IMR-90 (cell line): Measurements from ENCODE around the gene GPRIN2. TPM values are rescaled to one million over a fixed set of nuclear protein-coding genes. Genes with fewer than 3 reads are reported as not detected.

Source experiments
- ATAC-seq: fragments of 200-7000 bp; cut with Tn5 transposase; 2 replicates; pipeline ENCODE4 v1.9.1; 2020; ENCODE audit warnings: low read depth, mild to moderate bottlenecking, moderate library complexity
- BruUV-seq: library from RNA; stranded (reverse); fragments of 400-500 nt; replicated peaks from 2 replicates; lab custom pipeline; 2021; lab: Mats Ljungman, UMichigan
- CTCF ChIA-PET: fragments of 300-600 bp; formaldehyde crosslinking; extraction: SDS; loops from one replicate; lab custom pipeline; 2021; ENCODE audit warnings: antibody characterized with exemption; lab: Yijun Ruan, JAX
- POLR2A ChIA-PET: fragments of 300-600 bp; sonication (Branson Sonifier 250); formaldehyde crosslinking; loops from one replicate; lab custom pipeline; 2022; ENCODE audit warnings: antibody characterized with exemption; ENCODE audit not compliant: unreplicated experiment; lab: Charles Lee
- DNase-seq: peaks from one replicate; pipeline ENCODE4 v3.0.0; 2013
- H2AFZ ChIP-seq: replicated peaks from 2 replicates; pipeline ENCODE3; 2013; ENCODE audit warnings: low read length, mild to moderate bottlenecking; ENCODE audit not compliant: poor library complexity
- H2AK5ac ChIP-seq: 2 replicates; pipeline ENCODE4 v1.6.1; 2013; ENCODE audit warnings: low read depth, low read length, inconsistent platforms
- H2AK9ac ChIP-seq: replicated peaks from 2 replicates; pipeline ENCODE3; 2013; ENCODE audit warnings: mild to moderate bottlenecking, low read depth, low read length, moderate library complexity; ENCODE audit not compliant: poor library complexity
- H2BK120ac ChIP-seq: 2 replicates; pipeline ENCODE4 v1.6.1; 2013; ENCODE audit warnings: low read depth, low read length, inconsistent platforms
- H2BK15ac ChIP-seq: 3 replicates; pipeline ENCODE4 v1.6.1; 2013; ENCODE audit warnings: low read depth, low read length, inconsistent platforms
- H2BK20ac ChIP-seq: 2 replicates; pipeline ENCODE4 v1.6.1; 2013; ENCODE audit warnings: low read depth, mild to moderate bottlenecking, inconsistent platforms, low read length, moderate library complexity
- H2BK5ac ChIP-seq: 2 replicates; pipeline ENCODE4 v1.6.1; 2013; ENCODE audit warnings: mild to moderate bottlenecking, low read depth, low read length, inconsistent platforms; ENCODE audit not compliant: poor library complexity, severe bottlenecking
- H3K14ac ChIP-seq: replicated peaks from 2 replicates; pipeline ENCODE4 v1.6.1; 2013; ENCODE audit warnings: low read depth, low read length, inconsistent platforms
- H3K18ac ChIP-seq: 2 replicates; pipeline ENCODE4 v1.6.1; 2013; ENCODE audit warnings: low read depth, low read length, control low read depth
- H3K23ac ChIP-seq: 2 replicates; pipeline ENCODE4 v1.6.1; 2013; ENCODE audit warnings: low read depth, low read length, inconsistent platforms
- H3K27ac ChIP-seq: 2 replicates; pipeline ENCODE4 v1.5.1; 2013; ENCODE audit warnings: mild to moderate bottlenecking, control low read depth, low read length; ENCODE audit not compliant: insufficient read depth
- H3K27me3 ChIP-seq: 2 replicates; pipeline ENCODE4 v1.6.1; 2013; ENCODE audit warnings: low read length; ENCODE audit not compliant: control insufficient read depth, insufficient read depth
- H3K36me3 ChIP-seq: 2 replicates; pipeline ENCODE4 v1.6.1; 2013; ENCODE audit warnings: low read length, mixed read lengths; ENCODE audit not compliant: control insufficient read depth, insufficient read depth
- H3K4ac ChIP-seq: 2 replicates; pipeline ENCODE4 v1.6.1; 2013; ENCODE audit warnings: low read depth, low read length, inconsistent platforms
- H3K4me1 ChIP-seq: 2 replicates; pipeline ENCODE4 v1.6.1; 2013; ENCODE audit warnings: low read length, mixed read lengths; ENCODE audit not compliant: control insufficient read depth, insufficient read depth
- H3K4me2 ChIP-seq: 2 replicates; pipeline ENCODE4 v1.6.1; 2013; ENCODE audit warnings: low read depth, mild to moderate bottlenecking, control low read depth, low read length, moderate library complexity
- H3K4me3 ChIP-seq: 2 replicates; pipeline ENCODE4 v1.5.1; 2013; ENCODE audit warnings: low read depth, mild to moderate bottlenecking, control low read depth, low read length, moderate library complexity; ENCODE audit not compliant: insufficient read depth
- H3K56ac ChIP-seq: 2 replicates; pipeline ENCODE4 v1.6.1; 2013; ENCODE audit warnings: low read length, inconsistent platforms; ENCODE audit not compliant: insufficient read depth; ENCODE audit errors: extremely low read depth
- H3K79me1 ChIP-seq, 2 experiments: 2 replicates each; pipeline ENCODE4 v1.6.1; 2013; ENCODE audit warnings: low read length in 2 of 2, inconsistent platforms in 1 of 2, low read depth in 1 of 2
- H3K9ac ChIP-seq: 2 replicates; pipeline ENCODE4 v1.6.1; 2013; ENCODE audit warnings: low read depth, low read length, control low read depth
- H3K9me1 ChIP-seq: 2 replicates; pipeline ENCODE4 v1.6.1; 2013; ENCODE audit warnings: low read length, inconsistent platforms; ENCODE audit not compliant: insufficient read depth
- H3K9me3 ChIP-seq: 2 replicates; pipeline ENCODE4 v1.6.1; 2013; ENCODE audit warnings: low read length; ENCODE audit not compliant: control insufficient read depth, insufficient read depth
- H4K20me1 ChIP-seq: 2 replicates; pipeline ENCODE4 v1.6.1; 2013; ENCODE audit warnings: low read length, inconsistent platforms; ENCODE audit not compliant: insufficient read depth
- H4K5ac ChIP-seq: 2 replicates; pipeline ENCODE4 v1.6.1; 2013; ENCODE audit warnings: mild to moderate bottlenecking, low read depth, low read length, control low read depth
- H4K8ac ChIP-seq, 2 experiments: 2 replicates each; pipeline ENCODE4 v1.6.1; 2013; ENCODE audit warnings: low read depth in 2 of 2, low read length in 2 of 2, control low read depth in 1 of 2, inconsistent platforms in 1 of 2
- H4K91ac ChIP-seq: 2 replicates; pipeline ENCODE4 v1.6.1; 2013; ENCODE audit warnings: low read depth, low read length, inconsistent platforms; ENCODE audit not compliant: insufficient read depth
- CHD1 ChIP-seq: IDR thresholded peaks from 2 replicates; pipeline ENCODE4 v1.6.1; 2012; ENCODE audit warnings: low read depth, low read length, improper control_type of control experiment
- MAFK ChIP-seq: IDR thresholded peaks from 2 replicates; pipeline ENCODE4 v1.6.1; 2012; ENCODE audit warnings: low read depth, low read length, improper control_type of control experiment
- MXI1 ChIP-seq: IDR thresholded peaks from 2 replicates; pipeline ENCODE4 v1.6.1; 2012; ENCODE audit warnings: low read depth, mild to moderate bottlenecking, low read length, moderate library complexity, borderline replicate concordance
- NFE2L2 ChIP-seq: fragments of 150-350 bp; IDR thresholded peaks from 2 replicates; pipeline ENCODE4 v1.6.1; 2016; ENCODE audit warnings: low read depth, mild to moderate bottlenecking, low read length
- POLR2A ChIP-seq: IDR thresholded peaks from 2 replicates; pipeline ENCODE4 v1.6.1; 2012; ENCODE audit warnings: mild to moderate bottlenecking, low read depth, low read length
- RAD21 ChIP-seq: IDR thresholded peaks from 2 replicates; pipeline ENCODE4 v1.6.1; 2012; ENCODE audit warnings: low read length, improper control_type of control experiment
- RFX5 ChIP-seq: IDR thresholded peaks from 2 replicates; pipeline ENCODE4 v1.8.0; 2012; ENCODE audit warnings: low read depth, mild to moderate bottlenecking, low read length, moderate library complexity
- SMC3 ChIP-seq: fragments of 150-350 bp; IDR thresholded peaks from 2 replicates; pipeline ENCODE4 v1.6.1; 2016; ENCODE audit warnings: low read depth, mild to moderate bottlenecking, antibody characterized with exemption, low read length, moderate library complexity
- WGBS, 2 experiments: methylation state at CpG; one replicate each; pipeline versions ENCODE4 v1.1.5 to v1.1.7; 2013; ENCODE audit warnings: missing lambda C conversion rate in 2 of 2; ENCODE audit not compliant: insufficient read length in 1 of 2; ENCODE audit errors: extremely low coverage in 2 of 2; 5-methylcytosine and 5-hydroxymethylcytosine counted together
- dilution Hi-C: fragments of 300-500 bp; cut with HindIII; formaldehyde crosslinking; loops from one replicate; pipeline ENCODE4 v1.14.3; 2018; ENCODE audit warnings: low sequenced_read_pairs; ENCODE audit not compliant: unreplicated experiment
- in situ Hi-C: fragments of 300-500 bp; cut with MboI; formaldehyde crosslinking; loops from 3 replicates; pipeline ENCODE4 v1.14.3; 2019; ENCODE audit warnings: low sequenced_read_pairs, inconsistent platforms, mixed read lengths
- intact Hi-C: fragments of 100-400 bp; cut with micrococcal nuclease; formaldehyde crosslinking; loops from 2 replicates; pipeline ENCODE4 v1.10.0; 2022
- polyA plus RNA-seq, 3 experiments: library from polyadenylated mRNA; depleted of rRNA; stranded (reverse); fragments of >200 nt; gene quantifications; 2 replicates each; pipeline ENCODE4 v1.2.3, GENCODE V29; 2012; ENCODE audit warnings: low replicate concordance in 1 of 3
- total RNA-seq: library from RNA; depleted of rRNA; stranded (reverse); fragments of >200 nt; gene quantifications from 2 replicates; pipeline ENCODE4 v1.2.3, GENCODE V29; 2012

GPRIN2 gene
- total and polyA plus RNA-seq, 2 of the 4 experiments (the other 2 are of a cell fraction), result under 0.01 TPM; not detected in 1

DNA sequence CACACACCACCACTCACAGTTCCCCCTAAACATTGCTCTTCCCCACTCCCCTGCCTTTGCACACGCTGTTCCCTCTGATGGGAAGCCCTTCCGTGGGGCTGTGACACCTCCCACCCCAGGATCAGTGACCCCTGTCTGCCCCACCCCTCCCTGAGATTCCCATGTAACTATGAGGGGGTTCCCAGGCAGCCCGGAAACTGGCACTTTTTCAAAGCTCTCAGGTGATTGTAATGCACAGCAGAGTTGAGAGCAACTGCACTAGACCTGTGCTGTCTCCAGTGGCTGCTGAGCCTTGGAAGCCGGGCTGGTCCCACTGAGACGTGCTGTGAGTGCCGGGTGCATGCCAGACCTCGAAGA is 29.8 kb downstream of the GPRIN2 start:
- dilution Hi-C loops (no loop called here), intact Hi-C loops (no loop called here), in situ Hi-C loops (loop anchor here (25.0 kb wide), 2 partner anchors 886 to 1539 kb away; partner anchors contain the start of gene DEPP1)
- peak overlapping the region; percentile 97; the same call in 1 of the 2 replicates for H3K14ac ChIP-seq
- H3K23ac ChIP-seq, result peak overlapping the region; percentile 97; the same call in 1 of the 2 replicates
- H3K27ac ChIP-seq, result no peak overlapping the region
- peak overlapping the region; percentile 99 for H2AK5ac ChIP-seq
- H3K56ac ChIP-seq, result no peak overlapping the region
- no peak for TF ChIP-seq MXI1
- TF ChIP-seq SMC3, result no peak
- no peak for TF ChIP-seq NFE2L2
- no peak for TF ChIP-seq MAFK
- TF ChIP-seq POLR2A, result no peak
- TF ChIP-seq CHD1, result no peak
- TF ChIP-seq RFX5, result no peak
- no peak for TF ChIP-seq RAD21
- peaks cover 35% of the 10 kb centered on the region for H3K9me1 ChIP-seq
- H3K4ac ChIP-seq, result peak overlapping the region; percentile 99
- H3K4me3 ChIP-seq, result no peak overlapping the region
- peak overlapping the region; percentile 68 to 96; a peak in 3 of 4 replicates for H4K8ac ChIP-seq
- H3K27me3 ChIP-seq, result no peaks in the 10 kb centered on the region
- no peak overlapping the region for H3K9ac ChIP-seq
- ATAC-seq, result no peak
- peak overlapping the region; percentile 40; the same call in 1 of the 2 replicates for H4K5ac ChIP-seq
- H2BK15ac ChIP-seq, result peak overlapping the region; percentile 99
- DNase-seq, result no peak
- H2AFZ ChIP-seq, result peak overlapping the region; percentile 35
- peak overlapping the region; percentile 96 for H2BK20ac ChIP-seq
- CTCF ChIA-PET, result no interaction called here
- H3K4me2 ChIP-seq, result no peak overlapping the region
- peaks cover 0 to 15% of the 10 kb centered on the region in 2 experiments; a peak in 2 of 4 replicates for H3K79me1 ChIP-seq
- H4K20me1 ChIP-seq, result no peaks in the 10 kb centered on the region
- peak overlapping the region; percentile 94; the same call in 1 of the 2 replicates for H3K18ac ChIP-seq
- BruUV-seq, result no TSS peak
- peak overlapping the region; percentile 99 for H4K91ac ChIP-seq
- peak overlapping the region; percentile 68 for H2AK9ac ChIP-seq
- H3K4me1 ChIP-seq, result peaks cover 25% of the 10 kb centered on the region
- POLR2A ChIA-PET, result no interaction called here
- no peaks in the 10 kb centered on the region for H3K9me3 ChIP-seq
- peak overlapping the region; percentile 96 for H2BK5ac ChIP-seq
- WGBS, 2 experiments, result 29% methylated on average over 1 of the region's 7 CpGs; no CpG with 5 or more reads in 1 of the 2 experiments
- H2BK120ac ChIP-seq, result peak overlapping the region; percentile 98
- H3K36me3 ChIP-seq, result no peaks in the 10 kb centered on the region
